ENCODE data around the gene ZNF768. TPM values are rescaled to one million over a fixed set of nuclear protein-coding genes. Genes with fewer than 3 reads are reported as not detected.

Gene ZNF768
- total and polyA plus RNA-seq, 2 donors (not counting 1 experiment from before 2014, with no cell fraction given), result 24.8 to 36.5 TPM

DNA sequence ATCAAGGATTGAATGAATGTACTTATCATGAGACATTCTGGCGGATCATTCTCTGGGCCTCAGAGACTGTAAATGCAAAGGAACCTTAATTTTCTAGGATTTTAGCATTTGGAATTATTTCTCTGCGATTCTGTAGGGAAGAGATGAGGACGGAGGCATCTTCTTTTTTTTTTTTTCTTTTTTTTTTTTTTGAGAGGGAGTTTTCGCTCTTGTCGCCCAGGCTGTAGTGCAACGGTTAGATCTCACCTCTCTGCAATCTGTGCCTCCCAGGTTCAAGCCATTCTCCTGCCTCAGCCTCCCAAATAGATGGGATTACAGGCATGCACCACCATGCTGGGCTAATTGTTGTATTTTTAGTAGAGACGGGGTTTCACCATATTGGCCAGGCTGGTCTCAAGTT, 51.7 kb downstream of the ZNF768 start:
- Histone ChIP-seq H3K9me3 (ENCODE audit: control extremely low read depth in 1 of 3, control insufficient read depth in 2 of 3, insufficient read depth in 1 of 3, low read length in 2 of 3) (no peaks in the 10 kb centered on the region), H2AFZ (ENCODE audit: insufficient read depth, low read depth, low read length, poor library complexity, severe bottlenecking) (no peak overlapping the region), H3K9ac (ENCODE audit: low read length) (no peak overlapping the region), H3K4me1 (ENCODE audit: control insufficient read depth in 2 of 2, insufficient read depth in 2 of 2, low read length in 2 of 2) (peaks cover 49 to 57% of the 10 kb centered on the region in 2 donors), H3K27me3 (replicated peaks in 1 of 4; ENCODE audit: control extremely low read depth in 1 of 4, control insufficient read depth in 3 of 4, insufficient read depth in 4 of 4, low read length in 3 of 4) (no peaks in the 10 kb centered on the region), H3K79me2 (ENCODE audit: control insufficient read depth, insufficient read depth, low read length) (peaks cover 22% of the 10 kb centered on the region), H3K27ac (ENCODE audit: low read length in 2 of 2) (peak overlapping the region in 1 of 2 donors; percentile 41), H3K36me3 (replicated peaks in 1 of 2; ENCODE audit: control extremely low read depth in 1 of 2, control insufficient read depth in 1 of 2, extremely low read depth in 1 of 2, insufficient read depth in 2 of 2, low read length in 1 of 2) (peaks cover 2 to 23% of the 10 kb centered on the region in 2 experiments), H4K20me1 (ENCODE audit: control insufficient read depth, insufficient read depth, low read length, poor library complexity, severe bottlenecking) (no peaks in the 10 kb centered on the region), H3K4me2 (replicated peaks; ENCODE audit: low read depth, low read length, poor library complexity, severe bottlenecking) (peak overlapping the region; percentile 94), H3K4me3 (ENCODE audit: control extremely low read depth in 1 of 5, extremely low read depth in 1 of 5, insufficient read depth in 1 of 5, low read depth in 2 of 5, low read length in 4 of 5) (no peak overlapping the region)
- ATAC-seq (ENCODE audit: low read depth), result no peak
- intact Hi-C loops (cut with micrococcal nuclease), result loop anchor here (5.0 kb wide), 2 partner anchors 42 to 97 kb away; partner anchors contain the start of gene DCTPP1
- ChIA-PET CTCF (interaction anchor here (0.5 to 6.5 kb wide), 6 partner anchors 25 to 154 kb away, joined by 5 to 77 read pairs (median 8); partner anchors contain the start of genes DCTPP1 and SEPHS2), POLR2A (interaction anchor here (0.6 to 2.7 kb wide), 4 partner anchors 16 to 45 kb away, joined by 4 to 19 read pairs (median 6); partner anchors contain the start of gene DCTPP1)
- Mint-ChIP-seq H3K9me3 (ENCODE audit: insufficient read depth) (no peaks in the 10 kb centered on the region), H3K4me3 (peak overlapping the region; percentile 49), H3K27me3 (no peaks in the 10 kb centered on the region), H3K27ac (peak overlapping the region; percentile 50), H3K4me1 (peaks cover 59% of the 10 kb centered on the region)
- no peak for TF ChIP-seq EZH2 (IDR thresholded peaks at IDR 0.05; ENCODE audit: borderline replicate concordance, insufficient read depth, low read depth, low read length, poor library complexity, severe bottlenecking)
- TF ChIP-seq, protein P1, sequence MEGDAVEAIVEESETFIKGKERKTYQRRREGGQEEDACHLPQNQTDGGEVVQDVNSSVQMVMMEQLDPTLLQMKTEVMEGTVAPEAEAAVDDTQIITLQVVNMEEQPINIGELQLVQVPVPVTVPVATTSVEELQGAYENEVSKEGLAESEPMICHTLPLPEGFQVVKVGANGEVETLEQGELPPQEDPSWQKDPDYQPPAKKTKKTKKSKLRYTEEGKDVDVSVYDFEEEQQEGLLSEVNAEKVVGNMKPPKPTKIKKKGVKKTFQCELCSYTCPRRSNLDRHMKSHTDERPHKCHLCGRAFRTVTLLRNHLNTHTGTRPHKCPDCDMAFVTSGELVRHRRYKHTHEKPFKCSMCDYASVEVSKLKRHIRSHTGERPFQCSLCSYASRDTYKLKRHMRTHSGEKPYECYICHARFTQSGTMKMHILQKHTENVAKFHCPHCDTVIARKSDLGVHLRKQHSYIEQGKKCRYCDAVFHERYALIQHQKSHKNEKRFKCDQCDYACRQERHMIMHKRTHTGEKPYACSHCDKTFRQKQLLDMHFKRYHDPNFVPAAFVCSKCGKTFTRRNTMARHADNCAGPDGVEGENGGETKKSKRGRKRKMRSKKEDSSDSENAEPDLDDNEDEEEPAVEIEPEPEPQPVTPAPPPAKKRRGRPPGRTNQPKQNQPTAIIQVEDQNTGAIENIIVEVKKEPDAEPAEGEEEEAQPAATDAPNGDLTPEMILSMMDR (IDR thresholded peaks at IDR 0.05), result no peak
- no peak for DNase-seq
- 100% methylated on average over 2 of the region's 7 CpGs for WGBS (ENCODE audit: insufficient coverage)

DNA sequence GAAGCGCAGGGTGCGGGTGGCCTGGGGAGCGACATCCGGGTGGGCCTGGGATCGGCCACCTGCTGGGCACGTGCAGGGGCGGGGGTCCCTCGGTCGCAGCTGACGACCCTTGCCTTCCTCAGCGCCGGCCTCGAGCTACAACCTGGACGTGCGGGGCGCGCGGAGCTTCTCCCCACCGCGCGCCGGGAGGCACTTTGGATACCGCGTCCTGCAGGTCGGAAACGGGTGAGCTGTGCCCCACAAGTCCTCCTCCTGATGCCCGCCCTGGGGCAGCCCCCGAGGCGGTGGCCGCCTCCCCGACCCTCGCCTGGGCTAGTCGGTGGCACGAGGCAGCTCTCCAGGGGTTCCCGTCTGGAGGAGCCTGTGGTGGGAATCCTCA, 52.3 kb downstream of the ZNF768 start:
- Histone ChIP-seq H2AFZ (ENCODE audit: insufficient read depth, low read depth, low read length, poor library complexity, severe bottlenecking) (no peak overlapping the region), H3K9me3 (ENCODE audit: control extremely low read depth in 1 of 3, control insufficient read depth in 2 of 3, insufficient read depth in 1 of 3, low read length in 2 of 3) (no peaks in the 10 kb centered on the region), H3K27me3 (replicated peaks in 1 of 4; ENCODE audit: control extremely low read depth in 1 of 4, control insufficient read depth in 3 of 4, insufficient read depth in 4 of 4, low read length in 3 of 4) (no peaks in the 10 kb centered on the region), H3K4me1 (ENCODE audit: control insufficient read depth in 2 of 2, insufficient read depth in 2 of 2, low read length in 2 of 2) (peaks cover 47 to 53% of the 10 kb centered on the region in 2 donors), H3K9ac (ENCODE audit: low read length) (peak overlapping the region; percentile 77), H3K4me2 (replicated peaks; ENCODE audit: low read depth, low read length, poor library complexity, severe bottlenecking) (peak overlapping the region; percentile 94), H3K36me3 (replicated peaks in 1 of 2; ENCODE audit: control extremely low read depth in 1 of 2, control insufficient read depth in 1 of 2, extremely low read depth in 1 of 2, insufficient read depth in 2 of 2, low read length in 1 of 2) (peaks cover 0 to 19% of the 10 kb centered on the region in 2 experiments), H3K4me3 (ENCODE audit: control extremely low read depth in 1 of 5, extremely low read depth in 1 of 5, insufficient read depth in 1 of 5, low read depth in 2 of 5, low read length in 4 of 5) (peak overlapping the region in 4 of 5 experiments; percentile 39 to 76 (median 60)), H3K27ac (ENCODE audit: low read length in 2 of 2) (peak overlapping the region in 1 of 2 donors; percentile 82), H4K20me1 (ENCODE audit: control insufficient read depth, insufficient read depth, low read length, poor library complexity, severe bottlenecking) (no peaks in the 10 kb centered on the region), H3K79me2 (ENCODE audit: control insufficient read depth, insufficient read depth, low read length) (peaks cover 22% of the 10 kb centered on the region)
- DNase-seq (no peak), ATAC-seq (ENCODE audit: low read depth) (no peak)
- Mint-ChIP-seq H3K27me3 (no peaks in the 10 kb centered on the region), H3K27ac (peak overlapping the region; percentile 91), H3K4me3 (peak overlapping the region; percentile 83), H3K4me1 (peaks cover 58% of the 10 kb centered on the region), H3K9me3 (ENCODE audit: insufficient read depth) (no peaks in the 10 kb centered on the region)
- WGBS (ENCODE audit: insufficient coverage), result 78% methylated on average over 35 of the region's 35 CpGs
- intact Hi-C loops (cut with micrococcal nuclease), result loop anchor here (5.0 kb wide), 2 partner anchors 42 to 97 kb away; partner anchors contain the start of gene DCTPP1
- ChIA-PET POLR2A (interaction anchor here (0.6 to 5.7 kb wide), 7 partner anchors 16 to 44 kb away, joined by 3 to 74 read pairs (median 5); partner anchors contain the start of gene DCTPP1), CTCF (interaction anchor here (0.6 to 6.5 kb wide), 8 partner anchors 8 to 185 kb away, joined by 3 to 77 read pairs (median 5); partner anchors contain the start of genes DCTPP1 and SEPHS2)
- no peak for TF ChIP-seq EZH2 (IDR thresholded peaks at IDR 0.05; ENCODE audit: borderline replicate concordance, insufficient read depth, low read depth, low read length, poor library complexity, severe bottlenecking)
- TF ChIP-seq, protein P1 (IDR thresholded peaks at IDR 0.05), result no peak
